ENCODE results near the gene GPR152.

The GPR152 gene, protein sequence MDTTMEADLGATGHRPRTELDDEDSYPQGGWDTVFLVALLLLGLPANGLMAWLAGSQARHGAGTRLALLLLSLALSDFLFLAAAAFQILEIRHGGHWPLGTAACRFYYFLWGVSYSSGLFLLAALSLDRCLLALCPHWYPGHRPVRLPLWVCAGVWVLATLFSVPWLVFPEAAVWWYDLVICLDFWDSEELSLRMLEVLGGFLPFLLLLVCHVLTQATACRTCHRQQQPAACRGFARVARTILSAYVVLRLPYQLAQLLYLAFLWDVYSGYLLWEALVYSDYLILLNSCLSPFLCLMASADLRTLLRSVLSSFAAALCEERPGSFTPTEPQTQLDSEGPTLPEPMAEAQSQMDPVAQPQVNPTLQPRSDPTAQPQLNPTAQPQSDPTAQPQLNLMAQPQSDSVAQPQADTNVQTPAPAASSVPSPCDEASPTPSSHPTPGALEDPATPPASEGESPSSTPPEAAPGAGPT

GRCh38 chr11:67452141-67452952 is at the start of gene GPR152:
Gene GPR152 (minus strand): TSS chr11:67452729. CDS start chr11:67452724, 5 bp downstream.
- no peak for DNase-seq (ENCODE audit: low read depth in 4 of 4, low spot score in 1 of 4)

DNA sequence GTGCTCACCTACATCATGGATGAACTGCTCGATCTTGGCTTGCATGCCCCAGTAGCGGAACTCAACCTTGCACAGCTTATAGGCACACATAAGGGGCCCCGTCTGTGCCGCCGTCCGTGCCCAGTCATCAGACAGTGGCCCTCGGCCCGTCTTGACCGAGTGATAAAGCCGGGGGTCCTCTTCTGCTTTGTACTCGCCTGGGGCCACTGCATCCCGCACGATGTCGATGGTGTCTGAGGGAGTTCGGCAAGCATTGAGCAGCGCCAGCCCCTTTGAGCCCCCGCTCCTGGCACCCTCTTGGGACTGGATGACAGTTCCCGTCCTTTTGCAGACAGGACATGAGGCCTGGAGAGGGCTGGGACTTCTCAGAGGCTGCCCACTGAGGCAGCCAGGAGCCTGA is 49.3 kb upstream of the GPR152 start:
- no peak for DNase-seq (ENCODE audit: low read depth in 4 of 4, low spot score in 1 of 4)

GRCh38 chr11:67500831-67501715 is 48.5 kb upstream of the GPR152 start:
- no peak for DNase-seq (ENCODE audit: low read depth in 4 of 4, low spot score in 1 of 4)

GRCh38 chr11:67500484-67500821 is 47.9 kb upstream of the GPR152 start:
- DNase-seq (ENCODE audit: low read depth in 4 of 4, low spot score in 1 of 4) = no peak

GRCh38 chr11:67499808-67500483 is 47.4 kb upstream of the GPR152 start:
- no peak for DNase-seq (ENCODE audit: low read depth in 4 of 4, low spot score in 1 of 4)

GRCh38 chr11:67498544-67498972 is 46.0 kb upstream of the GPR152 start:
- DNase-seq (ENCODE audit: low read depth in 4 of 4, low spot score in 1 of 4) = no peak

DNA sequence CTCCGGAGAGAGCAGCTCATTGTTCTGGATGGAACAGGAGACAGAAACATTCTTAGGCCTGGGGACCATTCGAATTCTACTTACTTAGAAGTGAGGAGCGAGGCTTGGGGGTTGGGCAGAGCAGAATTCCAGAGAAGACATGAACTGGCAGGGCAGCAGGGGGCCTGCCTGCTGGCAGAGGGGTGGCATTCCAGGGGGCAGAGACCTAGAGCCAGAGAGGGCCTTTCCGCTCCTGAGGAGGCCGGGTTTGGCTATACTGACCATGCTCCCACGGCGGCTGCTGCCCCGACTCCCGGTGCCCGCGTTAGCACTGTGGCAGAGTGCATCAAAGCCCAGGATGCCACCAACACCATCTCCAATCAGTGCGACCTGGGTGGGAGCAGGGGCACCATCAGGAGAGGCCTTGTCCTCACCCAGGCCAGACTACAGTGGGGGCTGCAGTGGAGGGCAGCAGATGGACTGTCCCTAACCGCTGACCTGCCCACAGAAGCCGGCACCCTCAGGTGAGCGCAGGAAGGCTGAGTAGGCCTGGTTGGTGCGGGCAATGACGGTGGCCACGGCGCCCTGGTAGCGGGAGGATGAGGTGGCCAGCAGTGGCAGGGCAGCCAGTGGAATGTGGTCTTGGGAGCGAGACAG is 45.2 kb upstream of the GPR152 start:
- DNase-seq (ENCODE audit: low read depth in 4 of 4, low spot score in 1 of 4) = no peak

DNA sequence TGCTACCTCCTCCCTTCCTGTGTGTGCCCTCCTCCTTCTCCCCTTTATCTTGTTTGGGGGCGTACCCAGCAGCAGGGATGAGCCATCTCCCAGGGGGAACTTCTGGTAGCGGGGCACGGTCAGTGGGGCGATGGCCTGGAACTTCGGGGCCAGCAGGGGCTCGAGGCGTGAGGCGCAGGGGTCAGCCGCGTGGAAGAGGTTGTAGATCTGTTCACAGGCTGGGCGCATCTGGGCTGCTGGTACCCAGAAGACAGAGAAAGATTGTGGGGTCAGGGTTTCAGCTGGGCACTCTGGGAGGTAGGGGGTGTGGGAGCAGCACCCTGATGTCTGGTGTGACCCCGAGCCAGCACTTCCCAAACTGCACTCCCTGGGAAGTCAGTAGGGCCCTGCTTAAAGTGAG is 43.6 kb upstream of the GPR152 start:
- DNase-seq (ENCODE audit: low read depth in 4 of 4, low spot score in 1 of 4) = no peak

DNA sequence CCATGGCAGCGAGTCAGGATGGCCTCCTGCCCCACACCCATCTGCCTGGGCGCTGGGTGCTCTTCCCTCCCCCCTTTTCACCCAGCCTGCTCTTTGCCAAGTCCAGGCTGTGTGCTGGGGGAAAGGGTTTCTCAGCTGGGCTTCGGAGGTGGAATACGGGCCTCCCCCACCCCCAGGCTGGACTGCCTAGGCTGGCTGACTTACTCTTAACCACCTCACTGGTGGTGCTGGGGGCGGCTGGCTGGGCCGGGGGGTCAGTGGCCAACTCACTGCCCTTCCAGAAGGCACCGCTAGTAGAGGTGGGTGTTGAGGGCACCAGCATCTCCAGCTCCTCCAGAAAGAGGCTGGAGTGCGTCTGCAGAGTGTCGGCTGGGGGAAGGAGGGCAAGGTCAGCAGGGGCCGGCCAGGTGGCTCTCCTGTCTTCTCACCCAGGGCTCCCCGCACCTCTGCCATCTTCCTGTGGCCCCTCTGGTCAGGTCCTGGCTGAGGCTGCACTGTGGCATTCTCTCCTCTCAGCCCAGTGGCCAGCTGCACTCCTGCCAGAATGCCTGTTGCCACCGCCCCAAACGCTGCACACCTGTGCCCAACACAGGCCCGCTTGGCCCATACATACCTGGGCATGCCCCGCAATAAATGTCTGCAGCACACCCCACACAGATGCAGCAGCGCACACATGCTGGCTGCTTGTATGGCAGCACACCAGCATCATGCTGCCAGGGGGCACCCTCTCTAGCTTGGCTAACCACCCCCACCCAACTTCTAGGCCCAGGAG is 42.9 kb upstream of the GPR152 start:
- DNase-seq (ENCODE audit: low read depth in 4 of 4, low spot score in 1 of 4) = no peak

- DNase-seq (ENCODE audit: low read depth in 4 of 4, low spot score in 1 of 4) = no peak
Observed at GRCh38 chr11:67494371-67495233, 42.1 kb upstream of the GPR152 start.

GRCh38 chr11:67493548-67494370 is 41.2 kb upstream of the GPR152 start:
- no peak for DNase-seq (ENCODE audit: low read depth in 4 of 4, low spot score in 1 of 4)

GRCh38 chr11:67492801-67493547 is 40.4 kb upstream of the GPR152 start:
- peak in 1 of 4 experiments; percentile 29 for DNase-seq (ENCODE audit: low read depth in 4 of 4, low spot score in 1 of 4)

DNA sequence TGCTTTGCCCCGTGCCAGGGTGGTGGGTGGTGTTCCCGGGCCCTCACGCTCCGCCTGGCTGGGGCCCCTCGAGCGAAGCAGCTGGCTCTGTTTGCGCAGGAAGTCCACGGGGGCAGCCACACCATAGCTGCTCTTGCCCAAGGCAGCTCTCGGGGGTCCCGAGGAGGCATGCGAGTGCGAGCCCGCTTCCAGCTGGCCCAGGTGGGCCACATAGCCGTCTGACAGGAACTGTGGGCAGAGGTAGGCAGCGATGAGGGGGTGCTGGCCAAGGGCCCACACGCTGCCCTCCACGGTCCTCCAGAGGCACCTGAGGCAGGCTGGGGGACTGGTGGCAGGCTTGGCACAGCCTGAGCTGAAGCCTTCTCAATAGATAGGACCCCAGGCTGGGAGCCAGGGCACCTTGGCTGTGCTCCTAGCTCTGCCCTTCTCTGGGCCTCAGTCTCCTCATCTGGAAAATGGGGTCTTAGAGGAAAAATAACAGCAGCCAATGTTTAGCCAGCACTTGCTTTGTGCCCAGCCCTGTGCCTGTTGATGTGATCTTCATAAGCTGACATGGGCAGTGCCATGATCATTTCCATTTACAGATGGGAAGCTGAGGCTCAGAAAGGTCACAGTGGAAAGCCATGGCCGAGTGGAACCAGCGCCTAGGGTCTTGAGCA is 39.7 kb upstream of the GPR152 start:
- no peak for DNase-seq (ENCODE audit: low read depth in 4 of 4, low spot score in 1 of 4)

DNA sequence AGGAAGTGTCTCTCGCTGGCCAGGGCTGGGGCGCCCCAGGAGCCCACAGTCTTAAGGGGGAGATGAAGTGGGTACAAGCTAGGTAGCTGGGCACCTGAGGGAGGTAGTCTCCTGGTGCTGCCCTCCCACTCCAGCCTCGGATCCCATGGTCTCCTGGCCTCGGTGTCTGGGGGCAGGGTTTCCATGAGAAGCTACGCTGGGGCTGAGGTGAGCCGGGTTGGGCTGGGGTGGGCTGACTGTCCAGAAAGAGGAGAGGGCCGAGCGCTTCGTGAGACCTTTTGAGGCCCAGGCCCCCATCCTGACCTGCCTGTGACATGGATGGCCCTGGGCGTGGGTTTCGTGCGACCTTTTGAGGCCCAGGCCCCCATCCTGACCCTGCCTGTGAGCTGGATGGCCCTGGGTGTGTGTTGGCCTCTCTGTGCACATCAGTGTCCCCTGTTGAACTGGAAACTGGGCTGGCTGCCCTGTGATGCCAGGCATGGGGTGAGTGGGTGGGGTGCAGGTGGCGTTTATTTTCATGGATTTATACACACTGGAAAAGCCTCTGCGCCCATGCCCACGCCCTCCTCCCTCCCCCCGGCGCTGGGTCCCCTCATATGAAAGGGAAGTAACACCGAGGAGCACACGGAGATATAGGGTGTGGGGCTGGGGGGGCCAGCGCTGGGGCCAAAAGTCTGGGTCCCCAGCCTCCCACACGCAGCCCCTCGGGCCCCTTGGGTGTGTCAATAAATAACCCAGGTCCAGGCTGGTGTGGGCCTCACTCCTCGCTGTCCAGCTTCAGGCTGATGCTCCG is 38.9 kb upstream of the GPR152 start:
- DNase-seq (ENCODE audit: low read depth in 4 of 4, low spot score in 1 of 4) = no peak

GRCh38 chr11:67490727-67491065 is 38.2 kb upstream of the GPR152 start:
- DNase-seq (ENCODE audit: low read depth in 4 of 4, low spot score in 1 of 4) = no peak

Data from stimulated activated CD4-positive, alpha-beta T cell treated with anti-CD3 and anti-CD28 coated beads, Interleukin-1b, Interleukin-23, amount 100 ng/mL, for 24 hours (primary cell).